Activated CD4-positive, CD25-positive, alpha-beta regulatory T cell (primary cell): Measurements from ENCODE around the gene TREM1.
"Not testable (repeated sequence)": the region's sequence is repeated elsewhere in the genome, so short reads cannot be mapped to it uniquely, and the experiment has no call there.

ENCODE experiments used
- DNase-seq, 4 experiments: peaks; one replicate each; lab custom pipeline; 2025; lab: John Stamatoyannopoulos, UW

The TREM1 gene

GRCh38 chr6:41286544-41287346 is at the start of gene TREM1:
Gene TREM1 (minus strand): TSS chr6:41286682. CDS start chr6:41286655, 27 bp downstream.
- no peak for DNase-seq

- DNase-seq, result no peak
Observed at GRCh38 chr6:41335943-41336342, 49.5 kb upstream of the TREM1 start.

- DNase-seq, result no peak
Observed at GRCh38 chr6:41335296-41335695, 48.8 kb upstream of the TREM1 start, which contains the start of gene NCR2. Gene NCR2 (plus strand): TSS chr6:41335608. CDS start chr6:41335877, 269 bp downstream.

DNA sequence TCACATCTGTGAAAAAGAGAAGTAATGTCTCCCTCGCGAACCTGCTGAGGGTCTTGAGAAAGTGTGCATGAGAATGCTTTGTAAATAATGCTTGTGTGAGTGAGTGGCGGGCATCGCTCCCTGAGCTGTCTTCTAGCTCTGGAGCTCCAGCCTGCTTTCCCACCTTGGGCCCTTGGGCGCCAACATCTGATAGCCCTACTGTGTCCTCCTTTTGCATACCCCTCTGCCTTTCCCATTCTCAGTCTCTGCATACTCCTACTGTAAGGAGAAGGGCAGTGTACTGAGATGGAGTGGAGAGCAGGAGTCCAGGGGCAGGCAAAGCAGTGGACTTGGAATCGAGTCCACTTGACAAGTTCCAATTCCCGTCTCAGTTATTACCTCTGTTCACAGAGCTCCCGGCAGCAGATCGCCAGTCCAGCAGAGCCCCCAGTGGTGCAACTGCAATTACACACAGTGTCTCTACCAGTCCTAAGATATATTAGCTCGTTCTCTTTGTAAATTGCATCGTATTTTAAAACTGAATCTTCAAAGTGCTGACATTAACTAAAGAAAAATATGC is 48.1 kb upstream of the TREM1 start:
- DNase-seq, result no peak

DNA sequence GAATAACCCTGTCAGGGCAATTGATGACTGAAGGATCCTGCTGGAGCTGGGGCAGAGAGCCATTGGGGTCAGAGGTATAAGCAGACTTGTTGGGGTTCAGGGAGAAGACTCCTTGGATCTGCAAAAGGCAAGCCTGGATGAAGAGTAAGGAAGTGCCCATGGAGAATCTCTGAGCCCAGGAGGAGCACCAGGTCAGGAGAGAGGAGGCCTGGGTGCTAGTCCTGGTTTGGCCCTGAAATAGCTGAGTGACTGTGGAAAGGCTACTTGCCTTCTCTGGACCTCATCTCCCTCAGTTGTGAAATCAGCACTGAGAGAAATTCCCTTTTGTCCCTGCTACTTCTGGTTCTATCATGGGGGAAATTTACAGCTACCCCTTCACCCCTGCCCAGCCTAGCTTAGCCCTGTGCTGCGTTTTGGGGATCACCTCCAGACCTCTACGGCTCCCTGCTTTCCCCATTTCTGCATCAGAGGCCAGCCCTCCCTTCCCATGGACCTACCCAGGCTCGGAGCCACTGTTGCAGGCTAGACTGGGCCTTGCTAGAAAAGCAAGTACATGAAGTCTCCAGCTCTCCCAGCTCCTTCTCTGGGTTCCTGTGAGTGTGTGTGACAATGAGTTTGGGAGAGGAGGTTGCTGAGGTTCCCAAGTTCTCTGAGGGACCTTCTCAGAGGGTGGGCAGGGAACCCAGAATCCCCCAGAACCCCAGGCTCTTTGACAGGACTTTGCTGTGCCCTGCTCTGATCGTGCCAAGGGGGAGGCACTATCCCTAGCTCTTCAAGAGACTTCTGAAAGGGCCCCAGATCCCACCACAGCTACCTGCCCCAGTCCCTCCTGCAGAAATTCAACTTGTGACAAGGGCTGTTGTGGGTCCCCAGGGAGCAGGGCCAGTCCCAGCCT is 46.6 kb upstream of the TREM1 start:
- DNase-seq, result no peak

GRCh38 chr6:41332241-41332640 is 45.8 kb upstream of the TREM1 start:
- no peak for DNase-seq

GRCh38 chr6:41331401-41332150 is 45.1 kb upstream of the TREM1 start:
- DNase-seq, result no peak

DNA sequence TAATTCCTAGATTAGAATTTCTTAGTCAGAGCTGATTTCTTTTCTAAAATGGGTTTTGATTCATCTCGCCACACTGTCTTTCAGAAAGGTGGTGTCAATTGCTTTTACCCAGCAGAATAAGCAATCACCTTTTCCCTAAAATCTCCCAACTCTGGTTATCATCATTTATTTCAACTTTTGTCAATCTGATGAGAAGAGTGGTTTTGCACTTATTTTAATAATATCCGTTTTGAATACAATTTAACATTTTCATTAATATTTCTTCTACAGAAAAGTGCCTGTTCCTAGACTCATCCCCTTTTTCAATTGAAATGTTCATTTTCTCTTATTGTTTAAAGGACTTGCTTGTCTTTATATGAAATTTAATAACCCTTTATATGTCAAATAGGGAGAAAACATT is 40.7 kb upstream of the TREM1 start:
- DNase-seq, result no peak

DNA sequence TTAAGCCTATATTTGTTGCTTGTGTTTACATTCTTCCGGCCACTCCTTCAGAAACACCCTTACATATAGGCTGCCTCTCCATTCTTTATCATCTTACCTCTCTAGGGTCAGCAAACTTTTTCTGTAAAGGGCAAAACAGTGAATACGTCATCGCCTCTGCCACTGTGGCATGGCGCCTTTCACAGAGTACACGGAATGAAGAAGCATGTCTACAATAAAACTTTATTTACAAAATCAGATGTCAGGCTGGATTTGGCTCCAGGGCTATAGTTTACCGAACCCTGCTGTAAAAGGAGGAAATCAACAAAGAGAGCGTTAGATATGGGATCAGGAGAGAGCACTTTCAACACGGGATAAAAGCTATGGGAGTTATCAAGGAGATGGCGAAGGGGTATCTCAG is 39.6 kb upstream of the TREM1 start:
- DNase-seq, result no peak

- DNase-seq, result no peak
Observed at GRCh38 chr6:41325446-41326066, 39.1 kb upstream of the TREM1 start.

GRCh38 chr6:41321183-41321582 is 34.7 kb upstream of the TREM1 start:
- no peak for DNase-seq

DNA sequence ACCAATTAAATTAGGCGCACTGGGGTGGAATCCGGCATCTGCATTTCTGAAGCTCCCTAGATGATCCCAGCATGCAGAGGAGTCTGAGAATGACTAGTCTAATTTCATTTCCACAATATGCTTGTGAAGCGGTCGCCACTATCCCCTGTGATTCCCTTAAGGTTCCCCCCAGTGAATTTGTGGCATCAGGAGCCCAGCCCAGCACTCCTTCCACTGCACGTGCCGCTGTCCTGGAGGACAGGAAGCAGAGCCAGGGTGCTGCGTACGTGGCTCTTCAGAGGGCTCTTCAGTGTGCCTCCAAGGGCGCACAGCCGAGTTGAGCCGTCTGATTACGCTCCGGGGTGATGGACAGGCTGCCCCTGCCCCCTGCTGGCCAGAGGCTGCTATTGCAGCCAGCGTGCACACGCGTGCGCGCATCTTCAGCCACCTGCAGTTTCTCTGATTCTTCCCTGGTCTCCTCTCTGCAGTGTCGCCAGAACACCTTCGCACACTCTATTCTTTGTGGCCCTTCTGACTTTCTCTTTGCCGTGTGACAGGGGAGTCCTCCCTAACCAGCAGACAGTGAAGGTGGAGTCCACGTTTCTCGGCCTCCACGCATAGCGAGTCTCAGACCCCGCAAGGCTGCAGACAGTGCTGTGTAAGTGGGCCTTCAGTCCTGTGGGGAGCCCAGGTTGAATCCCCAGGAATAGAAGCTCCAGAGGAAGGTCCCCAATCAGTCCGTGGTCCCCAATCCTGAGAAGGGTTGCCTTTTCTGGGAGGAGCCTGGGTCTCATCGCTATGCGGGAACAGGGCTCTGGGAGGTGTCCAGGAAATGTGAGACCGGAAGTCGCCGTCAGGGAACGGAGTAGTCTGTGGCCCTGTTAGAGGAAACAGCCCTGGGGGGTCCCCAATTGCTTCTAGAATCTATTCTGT is 32.4 kb upstream of the TREM1 start:
- DNase-seq, result peak; percentile 61 to 68 (median 64)

GRCh38 chr6:41318261-41318653 is 31.8 kb upstream of the TREM1 start:
- DNase-seq, result no peak

- no peak for DNase-seq
Observed at GRCh38 chr6:41315943-41316620, 29.6 kb upstream of the TREM1 start.

DNA sequence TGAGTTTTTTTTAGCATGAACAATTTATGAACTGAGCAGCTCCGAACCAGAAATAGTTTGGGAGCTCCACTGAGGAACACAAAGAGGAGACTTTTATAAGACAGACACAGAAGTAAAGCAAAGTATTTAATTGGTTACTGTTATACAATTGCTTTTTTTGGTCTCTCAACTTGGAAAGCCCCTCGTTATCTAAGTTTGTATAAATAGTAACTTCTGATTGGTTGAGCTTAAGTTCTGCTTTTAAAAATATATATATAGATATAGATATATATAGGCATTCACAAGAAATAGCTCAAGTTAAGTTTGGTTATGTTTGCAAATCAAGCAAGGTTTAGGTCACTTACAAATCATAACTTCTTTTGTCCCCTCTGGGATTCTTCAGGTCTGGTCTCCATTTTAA is 28.7 kb upstream of the TREM1 start:
- DNase-seq, result no peak

- DNase-seq, result peak in 2 of 4 experiments; percentile 7 to 16
Observed at GRCh38 chr6:41306187-41306854, 19.8 kb upstream of the TREM1 start.

DNA sequence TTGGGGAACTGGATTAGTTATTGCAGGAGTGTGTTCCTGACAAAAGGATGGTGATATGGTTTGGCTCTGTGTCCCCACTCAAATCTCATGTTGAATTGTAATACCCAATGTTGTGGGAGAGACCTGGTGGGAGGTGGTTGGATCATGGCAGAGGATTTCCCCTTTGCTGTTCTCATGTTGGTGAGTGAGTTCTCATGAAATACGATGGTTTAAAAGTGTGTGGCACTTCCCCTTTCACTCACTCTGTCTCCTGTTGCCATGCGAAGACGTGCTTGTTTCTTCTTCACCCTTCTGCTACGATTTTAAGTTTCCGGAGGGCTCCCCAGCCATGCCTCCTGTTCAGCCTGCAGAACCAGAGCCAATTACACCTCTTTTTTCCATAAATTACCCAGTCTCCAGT is 16.2 kb upstream of the TREM1 start:
- no peak for DNase-seq

- DNase-seq, result no peak
Observed at GRCh38 chr6:41298785-41299502, 12.5 kb upstream of the TREM1 start.

- DNase-seq, result not testable (repeated sequence)
Observed at GRCh38 chr6:41297248-41297647, 10.8 kb upstream of the TREM1 start.
